ENCODE results near the gene TBX19.

TBX19 gene

DNA sequence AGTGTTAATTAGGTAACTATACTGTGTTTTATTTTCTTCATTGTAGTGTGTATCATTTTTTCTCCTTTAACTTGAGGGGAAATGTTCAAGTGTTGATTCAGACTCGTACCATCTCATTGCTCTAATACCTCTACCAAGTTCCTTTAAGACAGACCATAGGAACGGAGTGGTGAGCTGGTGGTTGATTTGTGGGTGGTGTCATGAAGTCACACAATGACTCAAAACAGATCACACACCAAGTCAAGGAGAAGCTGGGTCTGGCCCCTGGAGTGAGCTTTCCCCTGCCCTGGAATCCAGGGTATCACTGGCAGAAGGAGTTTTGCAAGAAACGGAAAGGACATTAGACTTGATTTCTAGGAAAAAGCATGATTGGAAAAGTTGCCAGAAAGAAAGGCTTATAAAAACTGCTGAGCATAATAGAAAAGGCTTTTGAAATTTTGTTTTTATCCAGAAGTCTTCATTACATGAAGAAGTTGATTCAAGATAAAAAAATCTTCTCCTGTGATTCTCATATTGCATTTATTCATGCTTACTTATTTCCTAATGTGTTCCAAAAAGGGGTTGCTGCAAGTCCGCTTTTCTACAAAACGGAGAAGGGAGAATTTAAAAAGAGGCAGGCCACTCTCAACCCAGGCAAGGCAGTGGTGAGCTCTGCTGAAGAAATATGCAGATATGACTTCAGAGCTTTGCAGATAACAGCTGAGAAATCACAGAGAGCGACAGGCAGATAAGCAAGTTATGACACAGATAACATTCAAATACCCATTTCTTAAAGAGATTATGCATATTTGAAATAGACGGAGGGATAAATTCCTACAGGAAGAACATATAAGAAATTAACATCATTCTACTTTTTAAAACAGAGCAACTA, 79.7 kb downstream of the TBX19 start:
- DNase-seq (ENCODE audit: low read depth in 2 of 2), result peak in 1 of 2 experiments; percentile 15

DNA sequence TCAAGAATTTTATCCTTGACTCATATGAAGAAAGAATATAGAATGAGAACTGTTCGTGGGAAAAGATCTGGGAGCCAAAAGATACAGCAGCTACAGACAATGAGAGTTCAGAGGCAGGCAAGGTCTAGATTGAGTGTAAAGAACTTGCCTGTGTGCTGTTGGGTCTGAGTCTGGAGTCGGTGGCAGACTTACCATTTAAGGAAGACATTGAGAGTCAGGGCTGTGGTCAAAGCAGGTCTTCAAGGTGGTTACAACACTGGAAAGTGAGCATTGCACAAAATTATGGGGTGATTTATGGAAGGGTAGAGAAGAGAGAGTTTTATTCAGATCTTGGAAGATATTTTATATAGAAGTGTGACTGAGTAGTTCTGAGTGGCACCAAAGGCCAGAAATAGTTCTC, 80.6 kb downstream of the TBX19 start:
- no peak for DNase-seq (ENCODE audit: low read depth in 2 of 2)

DNA sequence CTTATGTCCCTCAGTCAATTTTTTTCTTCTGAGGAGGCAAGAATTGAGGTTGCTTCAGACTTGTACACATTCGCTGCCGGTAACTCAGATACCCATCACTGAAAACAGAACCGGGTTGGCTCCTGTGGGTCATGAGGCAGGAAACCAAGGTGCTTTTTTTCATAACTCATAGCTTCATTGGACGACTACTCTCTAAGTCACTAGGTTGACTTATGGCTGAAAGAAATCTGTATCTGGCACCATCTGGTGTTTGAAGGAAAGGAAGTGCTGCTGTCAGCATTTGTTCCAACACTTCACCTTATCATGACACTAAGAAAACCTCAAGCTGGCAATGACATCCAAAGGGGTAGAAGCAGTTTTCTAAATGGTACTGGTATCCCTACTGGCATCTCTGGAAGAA, 82.3 kb downstream of the TBX19 start:
- DNase-seq (ENCODE audit: low read depth in 2 of 2), result no peak

Measured in stimulated activated CD4-positive, alpha-beta T cell treated with anti-CD3 and anti-CD28 coated beads, Interleukin-12 subunit alpha, Interleukin-12 subunit beta, amount 100 ng/mL, for 24 hours (primary cell).